GM18511 (cell line): ENCODE measurements around the gene USHBP1.
"Not testable (repeated sequence)": the region's sequence is repeated elsewhere in the genome, so short reads cannot be mapped to it uniquely, and the experiment has no call there.

Source experiments
- ATAC-seq: cut with Tn5 transposase; IDR thresholded peaks from one replicate; pipeline ENCODE4 v1.9.1; 2021; ENCODE audit warnings: mild to moderate bottlenecking, moderate library complexity; ENCODE audit not compliant: unreplicated experiment

USHBP1 gene

GRCh38 chr19:17295551-17295950 is 31.0 kb upstream of the USHBP1 start:
- not testable (repeated sequence) for ATAC-seq

GRCh38 chr19:17294051-17294891 is 29.7 kb upstream of the USHBP1 start:
- no peak for ATAC-seq

- no peak for ATAC-seq
Observed at GRCh38 chr19:17293605-17294004, 29.1 kb upstream of the USHBP1 start.

GRCh38 chr19:17292301-17293074 is 27.9 kb upstream of the USHBP1 start:
- peak; percentile 89 for ATAC-seq

GRCh38 chr19:17289489-17289888 is 24.9 kb upstream of the USHBP1 start:
- no peak for ATAC-seq

GRCh38 chr19:17286752-17287151 is 22.2 kb upstream of the USHBP1 start:
- no peak for ATAC-seq

- ATAC-seq, result no peak
Observed at GRCh38 chr19:17286263-17286662, 21.7 kb upstream of the USHBP1 start.

GRCh38 chr19:17285415-17286135 is 21.0 kb upstream of the USHBP1 start:
- no peak for ATAC-seq

- no peak for ATAC-seq
Observed at GRCh38 chr19:17283504-17283996, 19.0 kb upstream of the USHBP1 start.

GRCh38 chr19:17282488-17283125 is 18.1 kb upstream of the USHBP1 start:
- ATAC-seq, result no peak

- no peak for ATAC-seq
Observed at GRCh38 chr19:17281391-17282304, 17.1 kb upstream of the USHBP1 start, which contains the start of gene ANKLE1. TSS of gene ANKLE1 (plus strand) at chr19:17281901. CDS start at chr19:17281921, 20 bp downstream.

- no peak for ATAC-seq
Observed at GRCh38 chr19:17279436-17279835, 14.9 kb upstream of the USHBP1 start.

- ATAC-seq, result no peak
Observed at GRCh38 chr19:17275441-17276175, 11.1 kb upstream of the USHBP1 start.

- ATAC-seq, result not testable (repeated sequence)
Observed at GRCh38 chr19:17274892-17275291, 10.3 kb upstream of the USHBP1 start.

GRCh38 chr19:17268754-17269153 is 4.2 kb upstream of the USHBP1 start:
- ATAC-seq, result no peak

- ATAC-seq, result peak; percentile 92
Observed at GRCh38 chr19:17266975-17267788, 2.6 kb upstream of the USHBP1 start, which contains the start of gene BABAM1. TSS of gene BABAM1 (plus strand) at chr19:17267443. CDS start at chr19:17268807, 1,364 bp downstream.

- peak; percentile 35 for ATAC-seq
Observed at GRCh38 chr19:17266589-17266974, 2.0 kb upstream of the USHBP1 start.

GRCh38 chr19:17266026-17266425 is 1.5 kb upstream of the USHBP1 start:
- no peak for ATAC-seq
